Stimulated activated CD8-positive, alpha-beta memory T cell treated with anti-CD3 and anti-CD28 coated beads, Interleukin-4, amount 100 ng/mL, for 24 hours (primary cell): Measurements from ENCODE around the gene TEX53.
A peak's percentile ranks its signal among the peaks of the same experiment; 100 is the strongest.

Source experiments
- DNase-seq: peaks from one replicate; pipeline ENCODE4 v3.0.0-alpha.2; 2020; ENCODE audit warnings: low read depth

The TEX53 gene

DNA sequence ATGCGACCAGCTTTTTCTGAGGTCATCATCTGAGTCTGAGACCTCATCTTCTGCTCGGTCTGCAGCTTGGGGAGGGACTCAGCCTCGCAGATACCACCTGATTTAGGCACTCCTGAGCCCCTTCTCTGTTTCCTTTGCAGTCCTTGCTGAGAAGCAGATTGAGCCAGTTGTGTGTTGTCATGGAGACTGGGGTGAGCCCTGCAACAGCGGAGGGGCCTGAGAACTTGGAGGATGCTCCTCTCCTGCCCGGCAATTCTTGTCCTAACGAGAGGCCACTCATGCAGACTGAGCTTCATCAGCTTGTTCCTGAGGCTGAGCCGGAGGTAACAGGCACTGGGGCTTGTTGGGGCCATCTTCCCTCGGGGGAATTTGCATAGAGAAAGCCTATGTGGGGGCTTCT, 19.2 kb downstream of the TEX53 start:
- no peak for DNase-seq

- no peak for DNase-seq
Measured at GRCh38 chr9:114634387-114634786, 23.2 kb downstream of the TEX53 start.

GRCh38 chr9:114633438-114634089, 24.0 kb downstream of the TEX53 start:
- DNase-seq = no peak

DNA sequence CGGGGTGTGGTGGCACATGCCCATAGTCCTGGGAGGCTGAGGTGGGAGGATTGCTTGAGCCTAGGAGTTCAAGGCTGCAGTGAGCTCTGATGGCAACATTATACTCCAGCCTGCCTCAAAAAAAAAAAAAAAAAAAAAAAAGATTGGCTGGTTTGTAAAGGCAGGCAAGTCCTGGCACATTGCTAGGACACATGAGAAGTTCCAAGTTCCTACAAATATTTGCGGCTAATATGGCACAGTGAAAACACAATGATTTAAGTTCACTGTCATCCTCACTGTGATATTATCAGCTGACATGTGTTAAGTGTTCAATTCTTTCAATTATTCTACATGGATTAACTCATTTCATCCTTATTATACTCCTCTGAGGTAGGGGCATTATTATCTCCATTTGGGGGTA, 26.4 kb downstream of the TEX53 start:
- no peak for DNase-seq

GRCh38 chr9:114629563-114630090, 28.0 kb downstream of the TEX53 start:
- DNase-seq = no peak

DNA sequence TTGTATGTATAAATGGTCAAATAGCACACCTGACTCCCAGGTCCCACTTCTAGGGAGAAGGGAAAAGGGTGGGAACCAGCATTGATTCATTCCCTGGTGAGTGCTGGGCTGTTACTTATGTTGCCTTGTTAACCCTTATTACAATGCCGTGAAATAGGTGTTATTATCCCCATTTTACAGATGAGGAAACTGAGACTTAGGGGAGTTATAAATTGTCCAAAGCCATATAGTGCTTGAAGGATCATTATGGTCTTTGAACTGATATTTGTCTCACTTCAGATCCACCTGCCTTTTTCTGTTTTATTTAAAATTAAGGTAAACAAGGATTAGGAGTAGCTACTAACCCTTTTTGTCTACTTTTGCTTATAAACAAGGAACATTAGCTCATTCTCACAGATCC, 30.1 kb downstream of the TEX53 start:
- DNase-seq = no peak

- no peak for DNase-seq
Measured at GRCh38 chr9:114626415-114627020, 31.1 kb downstream of the TEX53 start.

DNA sequence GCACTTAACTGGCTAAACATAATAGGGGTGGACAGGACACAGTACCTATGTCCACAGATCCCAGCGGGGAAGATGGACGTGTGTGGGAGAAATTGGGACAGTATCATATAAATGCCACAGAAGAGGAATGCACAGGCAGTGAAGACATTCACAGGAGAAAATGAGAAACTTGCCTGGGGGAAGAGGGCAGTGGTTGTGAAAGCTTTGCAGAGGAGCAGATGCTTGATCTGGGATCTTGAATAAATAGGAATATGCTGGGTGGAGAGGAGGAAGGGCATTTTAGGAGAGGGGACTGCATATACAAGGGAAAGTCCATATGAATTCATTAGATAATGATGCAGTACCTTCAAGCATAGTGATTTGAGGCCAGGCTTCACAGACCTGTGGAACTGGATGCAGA, 32.9 kb downstream of the TEX53 start:
- DNase-seq = no peak

DNA sequence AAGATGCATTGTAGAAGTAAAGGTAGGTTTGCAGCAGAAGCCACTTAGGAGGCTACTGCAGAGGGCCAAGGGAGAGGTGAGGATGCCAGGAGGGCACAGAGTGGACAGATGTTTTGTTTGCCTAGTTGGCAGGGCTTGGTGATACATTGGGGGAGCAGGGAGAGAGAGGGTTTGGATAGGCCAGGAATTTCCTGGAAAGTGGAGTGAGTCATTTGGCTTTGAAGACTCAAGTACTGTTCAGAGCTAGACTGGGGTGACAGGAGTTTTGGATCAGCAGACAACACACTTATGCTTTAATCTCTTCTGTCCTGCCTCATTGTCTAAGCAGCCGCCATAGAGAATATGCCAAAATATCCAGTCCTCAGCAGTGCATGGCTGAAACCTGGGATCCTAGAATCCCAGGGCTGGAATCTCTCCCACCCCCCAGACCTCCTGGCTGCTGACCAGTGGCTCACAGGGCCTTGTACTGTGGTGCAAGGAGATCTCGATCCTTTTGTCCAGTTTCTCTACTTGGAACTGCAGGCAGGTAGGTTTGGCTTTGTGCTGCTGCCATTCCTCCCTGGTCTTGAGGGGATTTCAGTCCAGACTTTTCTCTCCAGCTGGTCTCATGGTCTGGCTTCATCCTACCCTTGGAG, 35.5 kb downstream of the TEX53 start:
- DNase-seq = no peak

- DNase-seq = no peak
Measured at GRCh38 chr9:114621561-114621960, 36.0 kb downstream of the TEX53 start.

DNA sequence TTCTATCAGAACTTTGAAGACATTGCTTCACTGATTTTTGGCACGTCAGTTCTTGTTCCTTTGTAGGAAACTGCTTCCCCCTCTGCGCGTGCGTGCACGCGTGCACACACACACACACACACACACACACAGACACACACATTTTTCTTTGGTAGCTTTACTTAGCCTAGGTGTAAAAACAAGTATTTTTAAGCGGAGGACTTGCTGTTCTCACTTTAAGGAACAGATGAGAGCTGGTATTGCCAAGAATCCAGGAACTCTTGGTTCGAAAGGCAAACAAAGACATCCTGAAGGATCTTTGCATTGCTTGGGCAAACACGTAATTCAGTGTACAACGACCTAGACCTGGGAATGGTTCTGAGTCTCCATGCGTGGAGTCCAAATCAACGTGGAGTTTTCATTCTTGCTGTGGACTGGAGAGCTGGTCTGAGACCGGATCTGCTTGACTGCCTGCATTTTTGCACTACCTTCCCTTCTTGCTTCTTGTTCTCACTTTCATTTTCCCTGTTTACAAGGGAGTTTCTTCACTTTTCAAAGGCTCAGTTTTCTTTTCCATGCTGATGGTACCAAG, 38.3 kb downstream of the TEX53 start:
- no peak for DNase-seq

- no peak for DNase-seq
Measured at GRCh38 chr9:114616684-114617520, 40.7 kb downstream of the TEX53 start.

DNA sequence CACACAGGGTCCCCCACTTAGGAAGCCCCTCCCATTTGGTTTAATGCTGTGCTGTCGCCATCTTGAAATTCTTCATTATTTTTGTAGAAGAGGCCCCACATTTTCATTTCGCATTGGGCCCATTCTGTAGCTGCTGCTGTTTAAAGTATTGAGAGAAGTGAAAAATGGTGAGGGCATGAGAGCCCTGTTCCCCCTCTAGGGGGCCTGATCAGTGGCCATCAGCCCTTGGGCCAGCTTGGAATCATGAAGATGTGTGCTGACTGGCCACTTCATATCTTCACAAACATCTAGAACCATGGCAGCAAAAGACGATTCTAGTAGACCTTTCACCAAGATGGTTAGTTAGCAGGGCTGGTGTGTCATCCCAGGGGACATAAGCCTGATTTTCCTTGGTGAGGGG, 43.2 kb downstream of the TEX53 start:
- DNase-seq = no peak

DNA sequence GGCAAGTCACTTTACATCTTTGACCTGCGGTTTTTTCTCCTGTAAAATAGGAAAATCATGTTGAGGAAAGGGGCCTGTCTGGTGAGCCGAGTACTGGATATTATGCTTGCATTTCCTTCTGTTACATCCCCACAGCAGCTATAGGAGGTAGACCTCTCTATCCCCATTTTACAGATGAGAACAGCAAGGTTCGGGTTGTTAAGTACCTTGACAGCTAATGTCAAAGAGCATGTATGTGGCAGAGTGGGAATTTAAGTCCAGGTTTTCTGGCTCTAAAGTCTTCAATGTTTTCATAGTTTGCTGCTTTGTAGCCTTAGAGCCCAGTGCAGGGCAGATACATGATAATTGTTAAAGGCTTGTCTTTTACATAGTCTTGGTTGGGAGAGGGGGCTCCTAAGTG, 43.7 kb downstream of the TEX53 start:
- DNase-seq = no peak

GRCh38 chr9:114613087-114613486, 44.5 kb downstream of the TEX53 start:
- no peak for DNase-seq

GRCh38 chr9:114612272-114612923, 45.2 kb downstream of the TEX53 start:
- no peak for DNase-seq

DNA sequence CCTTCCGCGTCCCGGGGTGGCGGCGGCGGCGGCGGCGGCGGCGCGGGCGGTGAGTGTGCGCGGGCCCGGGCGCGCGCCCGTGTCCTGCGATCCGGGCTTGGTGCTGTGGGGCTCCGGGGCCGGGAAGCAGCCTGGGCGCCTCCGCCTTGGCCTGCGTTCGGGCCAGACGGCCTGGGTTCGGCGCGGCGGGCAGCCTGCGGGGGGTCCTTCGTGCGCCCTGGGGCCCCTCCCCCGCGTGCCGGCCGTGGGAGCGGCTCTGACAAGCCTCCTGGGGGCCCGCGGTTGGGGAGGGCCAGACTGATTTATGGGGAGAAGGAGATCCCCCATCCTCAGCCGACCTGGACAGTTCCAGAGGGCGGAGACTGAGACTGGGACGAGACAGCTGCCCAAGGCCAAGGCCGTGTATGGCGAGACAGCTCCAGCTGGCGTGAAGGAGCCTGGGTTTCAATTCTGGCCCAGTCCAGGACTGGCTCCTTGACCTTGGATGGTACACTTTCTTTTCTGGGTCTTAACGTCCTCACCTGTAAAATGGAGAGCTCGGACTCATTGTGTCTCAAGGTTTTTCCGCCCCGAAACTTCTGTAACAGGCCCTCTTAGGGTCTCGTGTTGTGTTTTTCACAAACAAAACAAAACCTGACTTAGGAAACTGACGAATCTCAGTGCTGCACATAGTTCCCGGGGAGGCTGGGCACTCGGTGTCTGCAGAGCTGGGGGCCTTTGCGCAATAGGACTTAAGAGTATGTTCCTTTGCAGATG, 45.9 kb downstream of the TEX53 start:
- peak; percentile 34 for DNase-seq

DNA sequence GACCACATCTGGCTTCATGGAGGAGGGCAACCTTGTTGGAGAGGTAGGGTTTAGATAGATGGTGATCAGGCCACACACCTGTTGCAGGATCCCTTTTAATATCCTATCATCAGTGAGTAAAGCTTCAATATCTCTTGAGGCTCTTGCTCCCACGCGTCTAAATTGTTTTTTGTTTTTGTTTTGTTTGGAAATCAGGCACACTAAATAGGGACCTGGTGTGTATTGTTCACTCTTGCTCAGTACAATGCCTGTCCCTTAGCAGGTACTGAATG, 49.1 kb downstream of the TEX53 start:
- DNase-seq = no peak

GRCh38 chr9:114607671-114608524, 49.7 kb downstream of the TEX53 start:
- DNase-seq = no peak

GRCh38 chr9:114606597-114607207, 50.9 kb downstream of the TEX53 start:
- no peak for DNase-seq
